Spleen (tissue), 7 donors: ENCODE results near the gene ORC3.

Experiments used
- CTCF ChIP-seq, 11 experiments: fragments of 200-600 bp in 7 of 11; fragments of 450-650 bp in 4 of 11; sonication (generic) in 4 of 11; IDR thresholded peaks in 8 of 11; conservative IDR thresholded peaks in 3 of 11; 1 replicate in 7 of 11; 2 replicates in 4 of 11; pipeline versions ENCODE4 v1.4.0 to v1.8.0; 2016 to 2021; ENCODE audit warnings: antibody characterized with exemption in 11 of 11, inconsistent platforms in 4 of 11, mild to moderate bottlenecking in 1 of 11
- POLR2AphosphoS5 ChIP-seq, 3 donors: sonication (generic); formaldehyde crosslinking; IDR thresholded peaks; one replicate each; pipeline ENCODE4 v1.5.1; 2017; ENCODE audit warnings: antibody characterized with exemption in 3 of 3
- donor health status: DM: no; HTN: no; CAD: no; lungs with moderate emphysema.
- donor health status: DM: no; HTN: no; CAD: no.
- donor health status: DM: no; HTN: no; CAD: no.

DNA sequence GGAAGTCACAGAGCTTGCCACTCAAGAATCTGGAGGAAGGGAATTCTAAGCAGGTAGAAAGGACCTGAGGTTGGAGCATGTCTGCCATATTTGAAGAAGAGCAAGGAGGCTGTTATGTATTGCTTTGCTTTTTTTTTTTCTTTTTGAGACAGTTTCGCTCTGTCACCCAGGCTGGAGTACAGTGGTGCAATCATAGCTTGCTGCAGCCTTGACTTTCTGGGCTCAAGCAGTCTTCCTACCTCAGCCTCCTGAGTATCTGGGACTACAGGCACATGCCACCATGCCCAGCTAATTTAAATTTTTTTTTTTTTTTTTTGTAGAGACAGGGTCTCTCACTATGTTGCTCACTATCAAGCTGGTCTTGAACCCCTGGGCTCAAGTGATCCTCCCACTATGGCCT lies 40.8 kb downstream of the ORC3 start:
- no peak for TF ChIP-seq CTCF (IDR thresholded peaks at IDR 0.05 in 8 of 11, conservative IDR thresholded peaks at IDR 0.05 in 3 of 11)
- TF ChIP-seq POLR2AphosphoS5 (IDR thresholded peaks at IDR 0.05), result no peak
